Measurements from ENCODE around the gene LGR6. TPM values are rescaled to one million over a fixed set of nuclear protein-coding genes. Genes with fewer than 3 reads are reported as not detected.

The LGR6 gene
- total and polyA plus RNA-seq, 2 donors (not counting 1 experiment from before 2014, with no cell fraction given): 0.28 TPM; not detected in 1

DNA sequence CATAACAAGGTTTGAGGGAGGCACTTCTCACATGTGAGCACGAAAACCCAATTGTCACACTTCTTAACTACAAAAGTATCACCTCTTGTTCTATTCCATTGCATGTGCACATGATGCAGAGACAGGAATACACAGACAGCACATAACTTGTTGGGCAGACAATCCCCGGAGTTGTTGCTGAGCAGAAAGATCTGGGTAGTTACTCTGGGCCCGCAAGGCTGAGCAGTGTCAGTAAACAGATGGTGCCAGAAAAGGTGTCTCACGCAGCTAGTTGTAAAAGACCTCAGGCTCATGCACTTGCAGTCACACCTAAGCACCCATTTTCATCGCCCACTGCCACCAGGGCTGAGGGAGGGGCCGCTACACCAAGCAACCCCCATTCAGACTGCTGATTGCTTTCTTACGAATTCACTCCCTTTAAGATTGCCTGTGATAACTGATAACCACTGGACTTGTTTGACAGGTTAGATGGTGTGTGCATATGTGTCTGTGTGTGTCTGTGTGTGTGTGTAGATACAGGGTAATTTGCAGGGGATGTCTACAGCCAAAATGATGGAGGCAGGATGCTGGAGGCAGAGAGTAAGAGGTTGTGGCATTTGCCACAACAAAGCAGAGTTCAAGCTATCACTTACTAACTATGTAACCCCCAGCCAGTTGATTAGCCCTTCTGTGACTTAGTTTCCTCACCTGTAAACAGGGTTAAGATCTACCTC lies 4.2 kb downstream of the LGR6 start:
- H3K36me3 ChIP-seq (replicated peaks in 1 of 2; ENCODE audit: control extremely low read depth in 1 of 2, control insufficient read depth in 1 of 2, extremely low read depth in 1 of 2, insufficient read depth in 2 of 2, low read length in 1 of 2): no peaks in the 10 kb centered on the region
- H3K4me3 ChIP-seq (ENCODE audit: control extremely low read depth in 1 of 5, extremely low read depth in 1 of 5, insufficient read depth in 1 of 5, low read depth in 2 of 5, low read length in 4 of 5): no peak overlapping the region
- Mint-ChIP-seq H3K9me3 (ENCODE audit: insufficient read depth) (no peaks in the 10 kb centered on the region), H3K27me3 (peaks cover 58% of the 10 kb centered on the region), H3K4me1 (peaks cover 28% of the 10 kb centered on the region), H3K4me3 (no peak overlapping the region), H3K27ac (no peak overlapping the region)
- no peak overlapping the region for H3K27ac ChIP-seq (ENCODE audit: low read length in 2 of 2)
- H3K4me1 ChIP-seq (ENCODE audit: control insufficient read depth in 2 of 2, insufficient read depth in 2 of 2, low read length in 2 of 2): peaks cover 14 to 19% of the 10 kb centered on the region in 2 donors
- TF ChIP-seq, protein P1, sequence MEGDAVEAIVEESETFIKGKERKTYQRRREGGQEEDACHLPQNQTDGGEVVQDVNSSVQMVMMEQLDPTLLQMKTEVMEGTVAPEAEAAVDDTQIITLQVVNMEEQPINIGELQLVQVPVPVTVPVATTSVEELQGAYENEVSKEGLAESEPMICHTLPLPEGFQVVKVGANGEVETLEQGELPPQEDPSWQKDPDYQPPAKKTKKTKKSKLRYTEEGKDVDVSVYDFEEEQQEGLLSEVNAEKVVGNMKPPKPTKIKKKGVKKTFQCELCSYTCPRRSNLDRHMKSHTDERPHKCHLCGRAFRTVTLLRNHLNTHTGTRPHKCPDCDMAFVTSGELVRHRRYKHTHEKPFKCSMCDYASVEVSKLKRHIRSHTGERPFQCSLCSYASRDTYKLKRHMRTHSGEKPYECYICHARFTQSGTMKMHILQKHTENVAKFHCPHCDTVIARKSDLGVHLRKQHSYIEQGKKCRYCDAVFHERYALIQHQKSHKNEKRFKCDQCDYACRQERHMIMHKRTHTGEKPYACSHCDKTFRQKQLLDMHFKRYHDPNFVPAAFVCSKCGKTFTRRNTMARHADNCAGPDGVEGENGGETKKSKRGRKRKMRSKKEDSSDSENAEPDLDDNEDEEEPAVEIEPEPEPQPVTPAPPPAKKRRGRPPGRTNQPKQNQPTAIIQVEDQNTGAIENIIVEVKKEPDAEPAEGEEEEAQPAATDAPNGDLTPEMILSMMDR (IDR thresholded peaks at IDR 0.05): no peak
- TF ChIP-seq EZH2 (IDR thresholded peaks at IDR 0.05; ENCODE audit: borderline replicate concordance, insufficient read depth, low read depth, low read length, poor library complexity, severe bottlenecking): no peak
- H4K20me1 ChIP-seq (ENCODE audit: control insufficient read depth, insufficient read depth, low read length, poor library complexity, severe bottlenecking): no peaks in the 10 kb centered on the region
- POLR2A ChIA-PET: no interaction called here
- H3K79me2 ChIP-seq (ENCODE audit: control insufficient read depth, insufficient read depth, low read length): no peaks in the 10 kb centered on the region
- DNase-seq (no peak), ATAC-seq (ENCODE audit: low read depth) (no peak)
- no peak overlapping the region for H3K4me2 ChIP-seq (replicated peaks; ENCODE audit: low read depth, low read length, poor library complexity, severe bottlenecking)
- H3K27me3 ChIP-seq (replicated peaks in 1 of 4; ENCODE audit: control extremely low read depth in 1 of 4, control insufficient read depth in 3 of 4, insufficient read depth in 4 of 4, low read length in 3 of 4): peaks cover 0 to 39% (median 11%) of the 10 kb centered on the region in 4 experiments
- CTCF ChIA-PET: no interaction called here
- intact Hi-C loops (cut with micrococcal nuclease): no loop called here
- no peak overlapping the region for H3K9ac ChIP-seq (ENCODE audit: low read length)
- 95% methylated on average over 7 of the region's 7 CpGs for WGBS (ENCODE audit: insufficient coverage)
- no peaks in the 10 kb centered on the region for H3K9me3 ChIP-seq (ENCODE audit: control extremely low read depth in 1 of 3, control insufficient read depth in 2 of 3, insufficient read depth in 1 of 3, low read length in 2 of 3)
- H2AFZ ChIP-seq (ENCODE audit: insufficient read depth, low read depth, low read length, poor library complexity, severe bottlenecking): no peak overlapping the region

DNA sequence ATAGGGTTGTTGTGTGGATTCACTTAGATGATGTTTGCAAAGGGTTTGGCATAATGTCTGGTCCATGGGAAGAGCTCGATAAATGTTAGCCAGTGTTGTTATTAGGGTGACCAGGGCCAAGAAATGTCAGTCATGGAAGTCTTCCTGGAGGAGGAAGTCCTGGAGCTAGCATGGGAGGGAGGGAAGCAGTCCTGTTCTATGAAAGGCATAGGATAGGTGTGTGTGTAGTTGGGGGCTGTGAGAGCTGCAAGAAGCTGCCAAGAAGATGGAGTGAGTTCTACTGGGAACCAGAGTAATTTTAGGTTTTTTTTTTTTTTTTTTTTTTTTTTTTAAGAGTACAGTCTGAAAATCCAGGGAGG lies 4.7 kb downstream of the LGR6 start:
- H3K79me2 ChIP-seq (ENCODE audit: control insufficient read depth, insufficient read depth, low read length): no peaks in the 10 kb centered on the region
- H3K9me3 Mint-ChIP-seq (ENCODE audit: insufficient read depth): no peaks in the 10 kb centered on the region
- WGBS (ENCODE audit: insufficient coverage): 90% methylated on average over 1 of the region's 1 CpG
- H3K4me2 ChIP-seq (replicated peaks; ENCODE audit: low read depth, low read length, poor library complexity, severe bottlenecking): no peak overlapping the region
- no peak overlapping the region for H3K9ac ChIP-seq (ENCODE audit: low read length)
- ChIA-PET CTCF (no interaction called here), POLR2A (no interaction called here)
- no peak for ATAC-seq (ENCODE audit: low read depth)
- intact Hi-C loops (cut with micrococcal nuclease): no loop called here
- TF ChIP-seq EZH2 (IDR thresholded peaks at IDR 0.05; ENCODE audit: borderline replicate concordance, insufficient read depth, low read depth, low read length, poor library complexity, severe bottlenecking): no peak
- TF ChIP-seq, protein P1 (IDR thresholded peaks at IDR 0.05): no peak
- H3K4me3 Mint-ChIP-seq: no peak overlapping the region
- no peak overlapping the region for H2AFZ ChIP-seq (ENCODE audit: insufficient read depth, low read depth, low read length, poor library complexity, severe bottlenecking)
- no peak for DNase-seq
- H3K4me3 ChIP-seq (ENCODE audit: control extremely low read depth in 1 of 5, extremely low read depth in 1 of 5, insufficient read depth in 1 of 5, low read depth in 2 of 5, low read length in 4 of 5): no peak overlapping the region
- H3K9me3 ChIP-seq (ENCODE audit: control extremely low read depth in 1 of 3, control insufficient read depth in 2 of 3, insufficient read depth in 1 of 3, low read length in 2 of 3): no peaks in the 10 kb centered on the region
- H3K27ac ChIP-seq (ENCODE audit: low read length in 2 of 2): no peak overlapping the region
- H3K36me3 ChIP-seq (replicated peaks in 1 of 2; ENCODE audit: control extremely low read depth in 1 of 2, control insufficient read depth in 1 of 2, extremely low read depth in 1 of 2, insufficient read depth in 2 of 2, low read length in 1 of 2): no peaks in the 10 kb centered on the region
- H3K4me1 ChIP-seq (ENCODE audit: control insufficient read depth in 2 of 2, insufficient read depth in 2 of 2, low read length in 2 of 2): peaks cover 9 to 14% of the 10 kb centered on the region in 2 donors
- peaks cover 57% of the 10 kb centered on the region for H3K27me3 Mint-ChIP-seq
- peaks cover 0 to 33% (median 8%) of the 10 kb centered on the region in 4 experiments for H3K27me3 ChIP-seq (replicated peaks in 1 of 4; ENCODE audit: control extremely low read depth in 1 of 4, control insufficient read depth in 3 of 4, insufficient read depth in 4 of 4, low read length in 3 of 4)
- peaks cover 26% of the 10 kb centered on the region for H3K4me1 Mint-ChIP-seq
- H3K27ac Mint-ChIP-seq: no peak overlapping the region
- no peaks in the 10 kb centered on the region for H4K20me1 ChIP-seq (ENCODE audit: control insufficient read depth, insufficient read depth, low read length, poor library complexity, severe bottlenecking)
